ENCODE measurements around the gene PHF2.
"Not testable (repeated sequence)": the region's sequence is repeated elsewhere in the genome, so short reads cannot be mapped to it uniquely, and the experiment has no call there.

The PHF2 gene

GRCh38 chr9:93670208-93671019, 94.0 kb downstream of the PHF2 start:
- no peaks in the 10 kb centered on the region for H3K27me3 ChIP-seq
- H3K27ac ChIP-seq = no peak overlapping the region
- H3K4me1 ChIP-seq (ENCODE audit: control insufficient read depth in 1 of 2, insufficient read depth in 1 of 2, low read depth in 1 of 2, low read length in 1 of 2) = no peaks in the 10 kb centered on the region
- H3K36me3 ChIP-seq = peaks cover 77% of the 10 kb centered on the region
- TF ChIP-seq CTCF (IDR thresholded peaks at IDR 0.05) = no peak
- no peaks in the 10 kb centered on the region for H3K9me3 ChIP-seq
- no peak overlapping the region for H3K4me3 ChIP-seq (ENCODE audit: low read depth in 1 of 2, low read length in 1 of 2)

GRCh38 chr9:93671020-93671338, 94.6 kb downstream of the PHF2 start:
- no peak overlapping the region for H3K4me3 ChIP-seq (ENCODE audit: low read depth in 1 of 2, low read length in 1 of 2)
- no peak overlapping the region for H3K27ac ChIP-seq
- no peak for TF ChIP-seq CTCF (IDR thresholded peaks at IDR 0.05)
- H3K27me3 ChIP-seq = no peaks in the 10 kb centered on the region
- H3K9me3 ChIP-seq = no peaks in the 10 kb centered on the region
- H3K4me1 ChIP-seq (ENCODE audit: control insufficient read depth in 1 of 2, insufficient read depth in 1 of 2, low read depth in 1 of 2, low read length in 1 of 2) = no peaks in the 10 kb centered on the region
- H3K36me3 ChIP-seq = peaks cover 77% of the 10 kb centered on the region

GRCh38 chr9:93672330-93673020, 96.1 kb downstream of the PHF2 start:
- not testable (repeated sequence) for H3K27me3 ChIP-seq; H3K27ac ChIP-seq; H3K9me3 ChIP-seq; H3K4me3 ChIP-seq (ENCODE audit: low read depth in 1 of 2, low read length in 1 of 2); H3K4me1 ChIP-seq (ENCODE audit: control insufficient read depth in 1 of 2, insufficient read depth in 1 of 2, low read depth in 1 of 2, low read length in 1 of 2)
- peaks cover 79% of the 10 kb centered on the region for H3K36me3 ChIP-seq

- TF ChIP-seq CTCF (IDR thresholded peaks at IDR 0.05) = no peak
- Histone ChIP-seq H3K27me3 (no peaks in the 10 kb centered on the region), H3K4me3 (ENCODE audit: low read depth in 1 of 2, low read length in 1 of 2) (no peak overlapping the region), H3K9me3 (no peaks in the 10 kb centered on the region), H3K27ac (no peak overlapping the region), H3K36me3 (peaks cover 79% of the 10 kb centered on the region), H3K4me1 (ENCODE audit: control insufficient read depth in 1 of 2, insufficient read depth in 1 of 2, low read depth in 1 of 2, low read length in 1 of 2) (no peaks in the 10 kb centered on the region)
Observed at GRCh38 chr9:93673021-93673838, 96.8 kb downstream of the PHF2 start.

- H3K36me3 ChIP-seq = peaks cover 77% of the 10 kb centered on the region
Observed at GRCh38 chr9:93673839-93674334, 97.5 kb downstream of the PHF2 start.

More at GRCh38 chr9:93673839-93674334, 97.5 kb downstream of the PHF2 start:
- Histone ChIP-seq H3K4me3 (ENCODE audit: low read depth in 1 of 2, low read length in 1 of 2) (no peak overlapping the region), H3K27ac (no peak overlapping the region), H3K4me1 (ENCODE audit: control insufficient read depth in 1 of 2, insufficient read depth in 1 of 2, low read depth in 1 of 2, low read length in 1 of 2) (no peaks in the 10 kb centered on the region), H3K9me3 (no peaks in the 10 kb centered on the region), H3K27me3 (no peaks in the 10 kb centered on the region)
- no peak for TF ChIP-seq CTCF (IDR thresholded peaks at IDR 0.05)
